NCI-H1092 (cell line): Measurements from ENCODE around the gene LGI4.

ENCODE experiments used
- DNase-seq: peaks from one replicate; lab custom pipeline; 2025; lab: John Stamatoyannopoulos, UW

LGI4 gene

DNA sequence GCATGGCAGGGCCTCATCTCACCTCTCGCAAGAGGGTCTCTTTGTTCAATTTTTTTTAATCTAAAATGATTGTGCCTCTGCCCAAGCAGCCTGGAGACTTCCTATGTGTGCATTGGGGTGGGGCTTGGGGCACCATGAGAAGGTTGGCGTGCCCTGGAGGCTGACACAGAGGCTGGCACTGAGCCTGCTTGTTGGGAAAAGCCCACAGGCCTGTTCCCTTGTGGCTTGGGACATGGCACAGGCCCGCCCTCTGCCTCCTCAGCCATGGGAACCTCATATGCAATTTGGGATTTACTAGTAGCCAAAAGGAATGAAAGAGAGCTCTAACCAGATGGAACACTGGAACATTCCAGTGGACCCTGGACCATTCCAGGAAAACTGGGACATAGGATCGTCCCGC, 11.3 kb downstream of the LGI4 start:
- no peak for DNase-seq

DNA sequence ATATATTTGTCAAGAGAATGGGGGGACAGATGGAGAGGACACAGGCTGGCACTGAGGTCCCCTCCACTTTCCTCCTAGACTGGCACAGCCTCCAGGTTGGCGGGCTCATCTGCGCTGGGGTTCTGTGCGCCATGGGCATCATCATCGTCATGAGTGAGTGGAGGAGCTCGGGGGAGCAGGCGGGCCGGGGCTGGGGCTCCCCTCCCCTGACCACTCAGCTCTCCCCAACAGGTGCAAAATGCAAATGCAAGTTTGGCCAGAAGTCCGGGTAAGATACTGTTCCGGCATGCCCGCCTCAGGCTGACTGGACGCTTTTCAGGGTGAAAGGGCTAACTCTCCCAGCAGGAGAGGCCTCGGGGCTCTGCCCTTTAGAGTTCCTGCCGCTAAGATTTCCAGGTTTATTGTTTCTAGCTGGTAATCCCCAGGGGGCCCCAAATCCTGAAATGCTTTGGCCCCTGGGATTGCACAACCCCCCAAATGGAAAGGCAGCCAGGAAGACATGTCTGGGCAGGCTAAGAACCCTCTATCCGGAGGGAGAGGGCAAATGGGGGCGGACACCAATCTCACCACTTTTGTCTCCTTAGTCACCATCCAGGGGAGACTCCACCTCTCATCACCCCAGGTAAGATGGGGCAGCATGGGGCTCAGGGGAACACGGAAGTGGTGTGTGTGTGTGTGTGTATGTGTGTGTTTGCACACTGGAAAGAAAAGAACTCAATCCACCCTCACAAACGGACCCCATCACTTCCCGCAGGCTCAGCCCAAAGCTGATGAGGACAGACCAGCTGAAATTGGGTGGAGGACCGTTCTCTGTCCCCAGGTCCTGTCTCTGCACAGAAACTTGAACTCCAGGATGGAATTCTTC, 11.9 kb downstream of the LGI4 start:
- no peak for DNase-seq

DNA sequence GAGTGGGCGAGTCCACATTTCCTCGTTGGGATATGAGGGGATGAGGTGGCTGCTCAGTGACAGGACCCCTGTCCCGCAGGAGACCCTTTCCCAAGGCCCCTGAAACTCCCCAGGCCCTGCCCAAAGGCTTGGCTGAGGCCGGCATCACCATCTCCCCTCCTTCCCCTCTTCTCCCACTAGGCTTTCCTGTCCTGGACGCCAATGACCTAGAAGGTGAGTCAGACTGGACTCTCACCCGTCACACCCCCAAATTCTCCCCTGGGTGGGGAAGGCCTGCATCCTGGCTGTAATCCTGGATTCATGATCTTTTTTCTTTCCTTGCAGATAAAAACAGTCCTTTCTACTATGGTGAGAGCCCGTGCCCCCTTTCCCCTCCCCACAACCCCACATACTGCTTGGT, 14.0 kb downstream of the LGI4 start:
- DNase-seq: no peak

DNA sequence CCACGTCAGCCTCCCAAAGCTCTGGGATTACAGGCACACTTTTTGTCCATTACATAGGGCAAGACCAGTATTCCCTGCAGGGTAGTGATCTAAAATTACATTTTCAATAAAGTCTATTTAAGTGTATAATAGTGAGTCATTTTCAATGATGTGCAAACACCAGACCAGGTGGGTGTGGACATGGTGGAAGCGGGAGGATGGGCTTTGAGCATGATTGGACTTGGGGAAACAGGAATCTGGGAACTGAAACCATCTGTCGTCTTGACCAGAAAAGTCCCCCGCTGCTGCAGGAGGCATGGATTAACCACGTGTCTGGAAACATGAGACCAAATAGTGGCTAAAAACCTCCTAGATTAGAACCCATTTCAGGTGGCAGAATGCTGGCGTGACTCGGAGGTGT, 14.4 kb downstream of the LGI4 start:
- DNase-seq: no peak

DNA sequence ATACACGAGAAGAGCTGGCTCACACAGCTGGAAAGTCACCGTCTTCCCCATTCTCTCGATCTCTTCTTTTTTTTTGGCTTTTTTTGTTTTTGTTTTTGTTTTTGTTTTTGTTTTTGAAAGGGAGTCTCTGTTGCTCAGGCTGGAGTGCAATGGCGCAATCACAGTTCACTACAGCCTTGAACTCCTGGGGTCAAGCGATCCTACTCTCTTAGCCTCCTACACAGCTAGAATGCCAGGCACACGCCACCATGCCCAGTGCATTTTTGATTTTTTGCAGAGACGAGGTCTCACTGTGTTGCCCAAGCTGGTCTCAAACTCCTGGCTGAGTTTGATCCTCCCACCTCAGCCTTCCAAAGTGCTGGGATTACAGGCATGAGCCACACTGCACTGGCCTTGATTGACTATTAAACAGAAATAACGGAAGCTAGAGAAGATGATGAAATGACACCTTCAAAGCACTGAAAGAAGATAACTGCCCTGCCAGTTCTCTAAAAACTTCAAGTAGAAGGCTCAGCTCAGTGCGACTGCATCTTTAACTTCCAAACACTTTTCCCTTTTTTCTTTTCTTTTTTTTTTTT, 15.2 kb downstream of the LGI4 start:
- DNase-seq: no peak

DNA sequence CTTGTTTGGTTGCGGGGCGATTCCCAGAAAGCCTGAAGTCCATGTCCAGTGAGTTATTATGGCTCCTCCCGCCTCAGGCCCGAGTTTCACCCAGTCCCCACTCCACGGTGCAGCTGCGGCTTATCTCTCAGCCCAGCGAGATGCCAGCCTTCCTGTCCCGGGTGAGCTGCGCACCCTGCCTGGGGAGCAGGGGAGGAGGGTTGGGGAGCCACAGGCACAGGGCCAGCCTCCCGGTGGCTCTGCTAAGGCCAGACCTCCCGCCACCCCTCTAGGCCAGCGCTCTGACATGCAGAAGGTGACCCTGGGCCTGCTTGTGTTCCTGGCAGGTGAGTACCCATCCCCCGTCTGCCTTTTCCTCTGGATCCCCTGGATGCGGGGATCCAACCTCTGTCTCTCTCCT, 15.8 kb downstream of the LGI4 start:
- DNase-seq: no peak

DNA sequence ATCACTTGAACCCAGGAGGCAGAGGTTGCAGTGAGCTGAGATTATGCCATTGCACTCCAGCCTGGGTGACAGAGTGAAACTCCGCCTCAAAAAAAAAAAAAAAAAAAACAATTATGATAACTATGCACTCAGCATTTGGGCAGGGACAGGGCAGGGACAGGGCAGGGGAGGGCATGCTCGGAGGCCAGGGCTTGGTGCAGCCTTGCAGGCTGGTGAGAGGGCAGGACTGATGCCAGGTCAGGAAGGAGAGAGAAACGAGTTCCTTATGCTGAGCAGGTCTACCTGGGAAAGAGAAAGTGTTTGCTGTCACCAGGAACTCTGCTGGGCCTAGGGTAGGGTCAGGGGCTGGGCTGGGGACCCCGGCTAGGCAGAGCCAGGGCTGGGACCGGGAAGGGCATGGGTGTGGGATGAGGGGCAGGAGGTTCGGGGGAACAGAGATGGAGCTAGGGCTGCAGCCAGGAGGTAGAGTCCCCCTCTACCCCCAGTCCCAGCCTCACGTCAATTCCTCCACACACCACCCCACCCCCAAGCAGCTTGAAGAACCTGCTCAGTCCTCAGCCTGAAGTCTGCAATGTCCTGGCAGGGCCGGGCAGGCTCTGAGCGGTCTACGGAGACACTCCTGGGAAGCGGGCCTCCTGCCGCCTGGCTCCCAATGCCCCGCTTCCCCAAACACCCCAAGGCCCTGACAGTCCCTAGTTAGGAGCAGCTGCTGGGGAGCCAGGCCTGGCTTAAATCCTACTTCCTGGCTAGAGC, 16.4 kb downstream of the LGI4 start:
- no peak for DNase-seq

DNA sequence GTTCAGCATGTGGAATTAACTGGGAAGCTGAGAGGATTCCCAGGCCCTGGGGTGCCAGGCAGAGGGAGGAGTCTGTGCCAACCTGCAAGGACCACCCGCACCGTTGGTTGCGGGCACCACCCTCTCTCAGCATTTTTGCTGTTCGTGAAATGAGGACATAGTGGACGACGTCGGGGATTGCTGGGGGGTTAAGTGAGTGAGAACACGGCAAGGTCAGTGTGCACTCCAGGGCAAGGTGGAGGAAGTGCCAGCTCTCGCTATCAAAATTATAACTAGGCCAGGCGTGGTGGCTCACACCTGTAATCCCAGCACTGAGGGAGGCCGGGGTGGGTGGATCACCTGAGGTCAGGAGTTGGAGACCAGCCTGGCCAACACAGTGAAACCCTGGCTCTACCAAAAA, 17.1 kb downstream of the LGI4 start:
- no peak for DNase-seq

DNA sequence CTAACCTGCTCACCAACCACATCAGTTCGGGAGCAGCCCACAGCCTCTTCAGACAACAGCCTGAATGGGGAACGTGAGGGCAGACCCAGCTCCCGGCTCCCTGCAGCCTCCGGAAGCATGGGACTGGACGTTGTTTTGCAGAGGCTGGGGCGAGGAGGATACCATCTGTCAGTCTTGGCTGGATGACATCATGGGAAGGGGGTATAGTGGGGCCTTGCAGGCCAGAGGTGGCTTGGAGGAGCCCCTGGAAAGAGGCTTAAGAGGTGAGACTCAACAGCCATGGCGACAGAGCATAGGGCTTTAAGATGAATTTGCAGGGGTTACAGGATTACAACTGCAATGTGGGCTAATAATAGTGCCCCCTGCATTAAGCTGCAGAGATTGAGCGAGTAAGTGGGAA, 17.7 kb downstream of the LGI4 start:
- DNase-seq: no peak

DNA sequence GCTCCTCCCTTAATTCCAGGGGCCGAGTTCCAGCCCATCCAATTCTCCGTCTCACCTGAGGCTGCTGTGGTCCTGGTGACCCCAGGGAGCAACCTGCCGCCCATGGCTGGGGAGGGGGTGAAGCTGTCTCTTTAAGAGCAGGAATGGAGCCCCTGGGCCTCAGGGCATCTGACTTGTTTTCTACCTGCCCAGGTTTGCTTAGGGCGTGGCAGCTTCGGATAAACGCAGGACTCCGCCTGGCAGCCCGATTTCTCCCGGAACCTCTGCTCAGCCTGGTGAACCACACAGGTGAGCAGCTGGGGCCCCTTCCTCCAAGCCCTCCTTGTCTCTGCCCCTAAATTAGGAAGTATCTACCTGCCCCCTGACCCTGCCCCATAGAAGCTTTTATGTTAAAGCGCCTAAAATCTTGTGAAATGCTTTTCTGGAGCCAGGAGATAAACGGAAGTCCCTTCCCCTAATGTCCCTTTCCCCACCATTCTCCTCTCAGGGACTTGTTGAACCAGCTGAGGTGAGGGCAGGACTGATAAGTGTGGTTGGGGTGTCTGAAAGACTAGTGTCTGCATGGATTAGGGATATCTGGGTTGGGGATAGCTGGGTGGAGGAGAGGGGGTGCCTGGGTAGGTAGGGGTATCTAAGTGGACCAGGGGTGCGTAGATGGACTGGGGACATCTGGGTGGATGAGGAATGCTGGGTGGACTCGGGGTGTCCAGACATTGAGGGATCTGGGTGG, 18.6 kb downstream of the LGI4 start:
- no peak for DNase-seq

DNA sequence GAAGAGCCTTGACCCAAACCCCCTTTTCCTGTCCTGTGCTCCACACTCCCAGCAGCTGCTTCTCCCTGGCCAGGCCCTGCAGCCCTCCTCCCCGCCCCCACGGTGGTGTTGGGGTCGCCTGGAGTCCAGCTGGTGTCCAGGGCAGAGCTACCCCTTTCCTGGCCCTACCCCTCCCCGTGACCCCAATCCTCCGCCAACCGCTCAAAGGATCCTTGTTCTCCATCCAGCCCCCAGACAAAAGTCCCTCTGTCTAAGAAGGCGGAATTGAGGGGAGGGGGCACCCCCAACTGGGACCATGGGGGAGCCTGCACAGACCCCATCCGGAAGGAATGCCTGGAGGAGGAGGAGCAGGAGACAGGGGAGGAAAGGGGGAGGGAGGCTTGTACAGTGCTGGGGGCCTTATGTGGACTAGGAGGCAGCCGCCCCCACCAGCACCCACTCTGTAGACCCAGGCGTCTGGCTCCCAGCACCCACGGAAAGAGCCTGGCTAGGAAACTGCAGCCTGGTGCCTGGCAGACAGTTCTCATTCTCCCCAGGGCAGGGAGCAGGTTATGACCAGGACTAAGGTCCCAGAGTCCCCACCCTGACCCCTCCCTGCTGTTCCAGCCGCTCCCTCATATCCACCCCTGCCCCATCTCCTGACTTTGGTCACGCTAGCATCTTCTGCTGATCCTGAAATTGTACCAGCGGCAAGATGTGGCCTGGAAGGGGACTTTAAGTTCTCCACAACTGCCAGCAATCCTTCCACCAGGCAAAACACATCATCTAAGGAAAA, 19.5 kb downstream of the LGI4 start, which contains the start of gene FXYD3:
TSS of gene FXYD3 (plus strand) at position 647 of the 775 bp plus-strand sequence. CDS start 3,554 bp downstream, outside the sequence.
- no peak for DNase-seq

DNA sequence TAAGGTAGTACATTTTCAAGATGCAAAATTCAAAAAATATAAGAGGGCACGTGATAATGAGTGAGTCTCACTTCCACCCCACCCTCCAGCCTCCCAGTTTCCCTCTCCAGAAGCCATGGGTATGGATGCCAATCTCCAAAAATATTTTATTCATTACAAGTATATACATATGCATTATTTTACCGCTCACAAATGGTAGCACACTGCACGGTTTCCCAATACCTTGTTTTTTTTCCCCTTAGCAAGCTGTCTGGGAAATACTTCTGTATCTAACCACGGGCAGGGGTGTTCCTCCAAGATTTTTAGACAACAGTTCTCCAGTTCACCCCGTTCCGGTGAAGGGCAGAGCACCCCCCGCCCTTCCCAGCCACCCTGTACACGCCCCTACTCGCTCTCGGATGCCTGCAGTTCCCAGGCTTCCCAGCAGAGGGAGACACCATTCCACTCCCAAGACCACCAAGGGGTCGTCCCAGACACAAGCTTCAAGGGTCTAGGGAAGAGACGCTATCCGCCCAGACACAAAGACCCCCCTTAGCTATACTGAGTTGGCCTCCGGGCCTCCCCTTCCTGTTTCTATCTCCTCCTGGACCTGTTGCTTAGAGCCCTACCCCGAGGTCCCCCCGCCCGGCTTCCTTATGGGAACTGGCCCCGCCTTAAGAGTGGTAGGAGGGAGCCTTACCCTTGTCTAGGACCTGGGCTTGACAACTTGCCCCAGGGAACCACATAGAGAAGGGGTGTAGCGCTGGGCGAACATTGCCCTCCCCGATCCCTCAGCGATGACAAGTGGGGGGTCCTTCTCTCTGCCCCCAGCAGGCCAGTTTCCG, 20.3 kb downstream of the LGI4 start:
- no peak for DNase-seq

DNA sequence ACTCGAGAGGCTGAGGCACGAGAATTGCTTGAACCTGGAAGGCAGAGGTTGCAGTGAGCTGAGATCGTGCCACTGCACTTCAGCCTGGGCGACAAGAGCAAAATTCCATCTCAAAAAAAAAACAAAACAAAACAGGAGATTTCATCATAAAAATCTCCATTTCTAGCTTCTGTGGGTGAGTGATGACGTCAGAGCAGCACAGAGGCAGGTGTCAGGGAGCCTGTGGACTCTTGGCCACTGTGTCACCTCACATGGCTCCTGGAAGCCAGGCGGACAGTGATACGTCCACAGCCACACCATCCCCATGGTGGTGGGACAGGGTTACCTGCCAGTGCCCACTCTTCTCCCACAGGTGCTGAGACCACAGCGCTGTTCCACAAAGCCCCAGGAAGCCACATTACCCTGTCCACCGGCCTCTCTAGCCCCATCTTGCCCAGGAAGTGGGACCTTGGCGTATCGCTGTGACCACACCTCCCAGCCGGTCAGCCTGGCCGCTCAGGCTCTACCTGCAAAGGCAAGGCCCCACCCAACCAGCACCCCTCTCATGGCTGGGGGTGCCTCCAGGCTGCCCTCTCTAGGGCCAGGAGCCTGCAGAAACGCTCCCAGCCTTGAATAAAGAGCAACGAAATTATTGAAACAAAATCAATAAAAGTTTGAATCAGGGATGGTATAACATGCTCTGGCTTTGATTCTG, 21.7 kb downstream of the LGI4 start:
- DNase-seq: no peak

DNA sequence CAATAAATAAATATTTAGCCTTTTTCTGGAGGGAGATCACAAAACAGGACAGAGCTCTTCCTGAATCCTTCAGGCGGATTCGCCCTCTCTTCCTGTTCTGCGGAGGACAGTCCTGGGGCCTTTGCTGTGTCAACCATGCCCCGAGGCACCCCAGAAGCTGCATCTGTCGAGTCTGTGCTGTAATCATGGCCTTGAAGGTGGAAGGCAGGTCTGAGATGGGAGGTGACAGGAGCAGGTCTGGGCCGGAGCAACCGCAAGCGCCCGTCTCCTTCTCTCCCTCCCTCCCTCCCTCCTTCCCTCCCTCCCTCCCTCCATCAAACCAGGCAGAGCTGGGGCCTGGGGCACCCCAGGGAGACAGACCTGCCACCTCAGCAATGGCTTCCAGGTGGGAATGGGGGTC, 23.9 kb downstream of the LGI4 start:
- no peak for DNase-seq

DNA sequence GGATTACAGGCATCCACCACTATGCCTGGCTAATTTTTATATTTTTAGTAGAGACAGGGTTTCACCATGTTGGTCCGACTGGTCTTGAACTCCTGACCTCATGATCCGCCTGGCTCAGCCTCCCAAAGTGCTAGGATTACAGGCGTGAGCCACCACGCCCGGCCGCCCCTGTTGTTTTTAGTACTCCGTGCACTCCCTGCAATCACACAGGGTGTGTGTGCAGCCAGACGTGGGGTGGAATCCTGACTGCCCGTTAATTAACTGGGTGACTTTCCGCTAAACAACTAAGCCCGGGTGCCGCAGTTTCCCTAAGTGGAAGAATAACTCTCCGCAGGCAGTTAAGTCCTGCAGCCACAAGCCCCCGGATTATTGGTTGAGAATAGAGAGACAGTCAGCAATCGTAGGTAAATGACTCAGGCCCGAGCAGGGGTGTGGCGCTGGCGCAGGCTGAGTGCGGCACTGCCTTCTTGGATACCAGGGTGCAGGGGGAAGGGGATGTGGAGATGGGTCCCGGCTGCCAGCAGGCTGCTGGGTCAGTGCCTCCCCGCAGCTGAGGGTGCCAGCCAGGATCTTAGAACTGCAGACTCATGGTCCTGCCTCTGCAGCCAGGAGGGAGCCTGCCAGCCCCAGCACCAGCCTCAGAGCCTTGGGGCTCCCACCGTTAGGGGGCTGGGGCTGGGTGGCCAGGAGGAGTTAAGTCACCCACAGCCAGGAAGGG, 25.3 kb downstream of the LGI4 start:
- no peak for DNase-seq

DNA sequence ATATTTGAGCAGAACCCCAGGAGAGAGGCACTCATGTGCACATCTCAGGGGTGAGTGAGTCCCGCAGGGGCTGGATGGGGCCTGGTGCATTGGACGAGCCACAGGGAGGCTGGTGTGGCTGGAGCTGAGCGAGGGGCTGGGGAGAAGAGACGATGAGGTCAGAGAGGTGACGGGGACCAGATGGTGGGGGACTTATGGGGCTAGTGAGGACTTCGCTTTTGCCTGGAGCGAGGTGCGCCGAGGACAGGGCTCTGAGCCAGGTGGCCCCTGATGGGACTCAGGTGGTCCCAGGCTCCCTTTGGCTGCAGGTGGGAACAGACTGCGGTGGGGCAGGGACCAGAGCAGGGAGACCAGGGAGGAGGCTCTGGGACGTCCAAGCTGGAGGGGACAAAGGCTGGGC, 26.1 kb downstream of the LGI4 start:
- no peak for DNase-seq

DNA sequence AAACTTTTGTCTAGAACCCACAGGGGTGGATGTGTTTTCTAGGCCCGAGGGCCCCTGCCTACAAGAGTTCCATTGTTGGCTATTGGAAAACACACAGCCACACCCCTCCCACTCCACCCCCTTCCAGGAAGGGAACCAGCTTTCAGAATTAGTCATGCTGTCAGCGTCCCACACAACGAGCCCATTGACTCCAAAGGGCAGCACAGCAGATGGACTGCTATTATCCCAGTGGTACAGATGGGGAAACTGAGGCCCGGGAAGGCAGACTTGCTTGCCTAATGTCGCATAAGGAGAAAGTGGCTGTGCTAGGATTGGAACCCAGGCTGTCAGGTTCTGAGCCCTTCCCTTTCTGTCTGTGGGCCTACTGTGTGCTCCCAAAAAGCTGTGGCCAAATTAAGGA, 27.3 kb downstream of the LGI4 start:
- no peak for DNase-seq

DNA sequence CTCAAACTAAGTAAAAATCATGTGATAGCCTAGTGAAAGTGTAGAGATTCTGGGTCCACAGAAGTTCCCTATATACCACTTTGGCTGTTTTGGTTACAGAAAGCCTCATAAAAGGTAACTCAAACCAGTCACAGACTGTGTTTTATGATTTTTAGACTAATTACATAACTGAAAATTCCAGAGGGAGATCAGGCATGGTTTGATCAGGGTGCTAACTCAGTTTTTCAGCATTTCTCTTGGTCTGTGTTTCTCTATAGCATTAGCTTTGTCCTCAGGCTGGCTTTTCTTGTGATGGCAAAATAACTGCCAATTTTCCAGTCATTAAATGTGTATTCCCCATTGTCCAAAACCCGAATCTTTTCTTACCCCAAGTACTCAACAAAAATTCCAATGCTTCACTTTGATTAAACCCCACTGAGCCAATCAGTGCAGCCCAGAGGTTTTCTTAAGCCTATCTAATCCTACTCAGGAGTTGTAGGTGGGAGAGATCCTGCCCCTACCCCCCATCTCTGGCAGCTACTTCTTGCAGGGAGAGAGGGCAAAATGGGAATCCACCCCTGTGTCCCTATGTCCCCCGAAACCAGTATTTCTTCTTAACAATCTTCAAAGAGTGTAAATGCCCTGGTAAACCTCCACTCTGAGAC, 27.8 kb downstream of the LGI4 start:
- DNase-seq: no peak

DNA sequence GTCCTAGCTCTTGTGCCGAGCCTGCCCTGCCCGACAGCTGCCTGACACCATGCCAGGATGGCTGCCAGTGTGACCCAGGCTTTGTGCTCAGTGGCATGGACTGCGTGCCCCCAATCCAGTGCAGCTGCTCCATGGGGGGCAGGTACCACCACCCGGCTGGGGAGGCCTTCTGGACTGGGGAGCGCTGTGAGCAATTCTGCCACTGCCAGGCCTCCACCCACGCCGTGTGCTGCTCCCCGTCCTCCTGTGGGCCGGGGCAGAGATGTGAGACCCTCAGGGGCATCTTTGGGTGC, 28.6 kb downstream of the LGI4 start:
- DNase-seq: no peak
